ENCODE results near the gene TVP23A. TPM values are rescaled to one million over a fixed set of nuclear protein-coding genes. Genes with fewer than 3 reads are reported as not detected.

Gene TVP23A
- total RNA-seq, 1 experiment from 2014 or later = not detected

- H3K4me3 ChIP-seq (ENCODE audit: low read length) = no peak overlapping the region
- no peak overlapping the region for H3K9ac ChIP-seq (ENCODE audit: low read length)
- H3K27ac ChIP-seq (ENCODE audit: low read length) = no peak overlapping the region
- no peaks in the 10 kb centered on the region for H3K9me2 ChIP-seq (replicated peaks; ENCODE audit: insufficient read depth, low read length)
- no peak overlapping the region for H2AFZ ChIP-seq (ENCODE audit: low read length)
- no peaks in the 10 kb centered on the region for H3K79me2 ChIP-seq (ENCODE audit: low read length)
- no peaks in the 10 kb centered on the region for H3K4me1 ChIP-seq (ENCODE audit: low read length)
- H3K4me2 ChIP-seq (ENCODE audit: low read depth, low read length, poor library complexity, severe bottlenecking) = no peak overlapping the region
- H4K20me1 ChIP-seq (ENCODE audit: insufficient read depth, low read depth, low read length) = no peaks in the 10 kb centered on the region
- H3K27me3 ChIP-seq (ENCODE audit: low read length) = no peaks in the 10 kb centered on the region
- H3K36me3 ChIP-seq (ENCODE audit: insufficient read depth, low read length) = no peaks in the 10 kb centered on the region
- no peak for DNase-seq
- no peaks in the 10 kb centered on the region for H3K9me3 ChIP-seq (ENCODE audit: low read length)
These were observed 39.6 kb upstream of the TVP23A start for GRCh38 chr16:10858203-10858602.

GRCh38 chr16:10856042-10856441 lies 37.4 kb upstream of the TVP23A start:
- Histone ChIP-seq H3K36me3 (ENCODE audit: insufficient read depth, low read length) (no peaks in the 10 kb centered on the region), H3K9ac (ENCODE audit: low read length) (no peak overlapping the region), H3K4me2 (ENCODE audit: low read depth, low read length, poor library complexity, severe bottlenecking) (no peak overlapping the region), H2AFZ (ENCODE audit: low read length) (no peak overlapping the region), H3K4me3 (ENCODE audit: low read length) (no peak overlapping the region), H3K27ac (ENCODE audit: low read length) (no peak overlapping the region), H3K4me1 (ENCODE audit: low read length) (peaks cover 13% of the 10 kb centered on the region), H3K27me3 (ENCODE audit: low read length) (no peaks in the 10 kb centered on the region), H3K9me3 (ENCODE audit: low read length) (no peaks in the 10 kb centered on the region), H3K9me2 (replicated peaks; ENCODE audit: insufficient read depth, low read length) (no peaks in the 10 kb centered on the region), H4K20me1 (ENCODE audit: insufficient read depth, low read depth, low read length) (no peaks in the 10 kb centered on the region), H3K79me2 (ENCODE audit: low read length) (no peaks in the 10 kb centered on the region)
- no peak for DNase-seq

- no peak overlapping the region for H3K9ac ChIP-seq (ENCODE audit: low read length)
- no peak overlapping the region for H3K27ac ChIP-seq (ENCODE audit: low read length)
- no peaks in the 10 kb centered on the region for H3K36me3 ChIP-seq (ENCODE audit: insufficient read depth, low read length)
- no peaks in the 10 kb centered on the region for H3K9me3 ChIP-seq (ENCODE audit: low read length)
- H2AFZ ChIP-seq (ENCODE audit: low read length) = peak overlapping the region; percentile 77; the same call in 1 of the 2 replicates
- H3K9me2 ChIP-seq (replicated peaks; ENCODE audit: insufficient read depth, low read length) = no peaks in the 10 kb centered on the region
- no peaks in the 10 kb centered on the region for H3K27me3 ChIP-seq (ENCODE audit: low read length)
- no peaks in the 10 kb centered on the region for H3K79me2 ChIP-seq (ENCODE audit: low read length)
- H3K4me2 ChIP-seq (ENCODE audit: low read depth, low read length, poor library complexity, severe bottlenecking) = peak overlapping the region; percentile 18
- H4K20me1 ChIP-seq (ENCODE audit: insufficient read depth, low read depth, low read length) = no peaks in the 10 kb centered on the region
- DNase-seq = no peak
- no peak overlapping the region for H3K4me3 ChIP-seq (ENCODE audit: low read length)
- H3K4me1 ChIP-seq (ENCODE audit: low read length) = peaks cover 25% of the 10 kb centered on the region
These were observed 34.4 kb upstream of the TVP23A start for GRCh38 chr16:10852948-10853347.

GRCh38 chr16:10852286-10852685 lies 33.7 kb upstream of the TVP23A start:
- Histone ChIP-seq H3K36me3 (ENCODE audit: insufficient read depth, low read length) (no peaks in the 10 kb centered on the region), H4K20me1 (ENCODE audit: insufficient read depth, low read depth, low read length) (no peaks in the 10 kb centered on the region), H3K79me2 (ENCODE audit: low read length) (no peaks in the 10 kb centered on the region), H3K9ac (ENCODE audit: low read length) (no peak overlapping the region), H3K4me2 (ENCODE audit: low read depth, low read length, poor library complexity, severe bottlenecking) (peak overlapping the region; percentile 18), H3K27ac (ENCODE audit: low read length) (no peak overlapping the region), H3K9me3 (ENCODE audit: low read length) (no peaks in the 10 kb centered on the region), H3K9me2 (replicated peaks; ENCODE audit: insufficient read depth, low read length) (no peaks in the 10 kb centered on the region), H3K27me3 (ENCODE audit: low read length) (no peaks in the 10 kb centered on the region), H3K4me3 (ENCODE audit: low read length) (no peak overlapping the region), H2AFZ (ENCODE audit: low read length) (peak overlapping the region; percentile 77), H3K4me1 (ENCODE audit: low read length) (peaks cover 25% of the 10 kb centered on the region)
- DNase-seq = no peak

- H4K20me1 ChIP-seq (ENCODE audit: insufficient read depth, low read depth, low read length) = no peaks in the 10 kb centered on the region
- H3K79me2 ChIP-seq (ENCODE audit: low read length) = no peaks in the 10 kb centered on the region
- H3K9me2 ChIP-seq (replicated peaks; ENCODE audit: insufficient read depth, low read length) = no peaks in the 10 kb centered on the region
- H2AFZ ChIP-seq (ENCODE audit: low read length) = no peak overlapping the region
- no peaks in the 10 kb centered on the region for H3K36me3 ChIP-seq (ENCODE audit: insufficient read depth, low read length)
- no peaks in the 10 kb centered on the region for H3K9me3 ChIP-seq (ENCODE audit: low read length)
- no peak overlapping the region for H3K4me2 ChIP-seq (ENCODE audit: low read depth, low read length, poor library complexity, severe bottlenecking)
- no peak overlapping the region for H3K27ac ChIP-seq (ENCODE audit: low read length)
- H3K4me1 ChIP-seq (ENCODE audit: low read length) = peaks cover 25% of the 10 kb centered on the region
- no peak overlapping the region for H3K4me3 ChIP-seq (ENCODE audit: low read length)
- DNase-seq = no peak
- no peaks in the 10 kb centered on the region for H3K27me3 ChIP-seq (ENCODE audit: low read length)
- no peak overlapping the region for H3K9ac ChIP-seq (ENCODE audit: low read length)
These were observed 32.9 kb upstream of the TVP23A start for GRCh38 chr16:10851512-10851911.

- H3K4me2 ChIP-seq (ENCODE audit: low read depth, low read length, poor library complexity, severe bottlenecking) = no peak overlapping the region
- no peaks in the 10 kb centered on the region for H3K9me2 ChIP-seq (replicated peaks; ENCODE audit: insufficient read depth, low read length)
- DNase-seq = no peak
- H3K9me3 ChIP-seq (ENCODE audit: low read length) = no peaks in the 10 kb centered on the region
- no peak overlapping the region for H2AFZ ChIP-seq (ENCODE audit: low read length)
- no peak overlapping the region for H3K27ac ChIP-seq (ENCODE audit: low read length)
- H3K36me3 ChIP-seq (ENCODE audit: insufficient read depth, low read length) = no peaks in the 10 kb centered on the region
- no peak overlapping the region for H3K4me3 ChIP-seq (ENCODE audit: low read length)
- no peaks in the 10 kb centered on the region for H3K27me3 ChIP-seq (ENCODE audit: low read length)
- no peak overlapping the region for H3K9ac ChIP-seq (ENCODE audit: low read length)
- no peaks in the 10 kb centered on the region for H4K20me1 ChIP-seq (ENCODE audit: insufficient read depth, low read depth, low read length)
- peaks cover 25% of the 10 kb centered on the region for H3K4me1 ChIP-seq (ENCODE audit: low read length)
- no peaks in the 10 kb centered on the region for H3K79me2 ChIP-seq (ENCODE audit: low read length)
These were observed 31.9 kb upstream of the TVP23A start for GRCh38 chr16:10850478-10850850.

GRCh38 chr16:10849736-10850477 lies 31.3 kb upstream of the TVP23A start:
- H3K4me1 ChIP-seq (ENCODE audit: low read length) = peaks cover 25% of the 10 kb centered on the region
- H3K27ac ChIP-seq (ENCODE audit: low read length) = no peak overlapping the region
- DNase-seq = no peak
- H3K79me2 ChIP-seq (ENCODE audit: low read length) = no peaks in the 10 kb centered on the region
- H3K36me3 ChIP-seq (ENCODE audit: insufficient read depth, low read length) = no peaks in the 10 kb centered on the region
- H3K9me3 ChIP-seq (ENCODE audit: low read length) = no peaks in the 10 kb centered on the region
- H3K9ac ChIP-seq (ENCODE audit: low read length) = no peak overlapping the region
- H2AFZ ChIP-seq (ENCODE audit: low read length) = no peak overlapping the region
- H4K20me1 ChIP-seq (ENCODE audit: insufficient read depth, low read depth, low read length) = no peaks in the 10 kb centered on the region
- no peaks in the 10 kb centered on the region for H3K9me2 ChIP-seq (replicated peaks; ENCODE audit: insufficient read depth, low read length)
- no peaks in the 10 kb centered on the region for H3K27me3 ChIP-seq (ENCODE audit: low read length)
- H3K4me3 ChIP-seq (ENCODE audit: low read length) = no peak overlapping the region
- H3K4me2 ChIP-seq (ENCODE audit: low read depth, low read length, poor library complexity, severe bottlenecking) = no peak overlapping the region

- Histone ChIP-seq H3K9me2 (replicated peaks; ENCODE audit: insufficient read depth, low read length) (no peaks in the 10 kb centered on the region), H3K79me2 (ENCODE audit: low read length) (no peaks in the 10 kb centered on the region), H3K4me1 (ENCODE audit: low read length) (peaks cover 17% of the 10 kb centered on the region), H3K27me3 (ENCODE audit: low read length) (no peaks in the 10 kb centered on the region), H3K9ac (ENCODE audit: low read length) (no peak overlapping the region), H3K27ac (ENCODE audit: low read length) (no peak overlapping the region), H3K4me2 (ENCODE audit: low read depth, low read length, poor library complexity, severe bottlenecking) (no peak overlapping the region), H4K20me1 (ENCODE audit: insufficient read depth, low read depth, low read length) (no peaks in the 10 kb centered on the region), H3K9me3 (ENCODE audit: low read length) (no peaks in the 10 kb centered on the region), H3K4me3 (ENCODE audit: low read length) (no peak overlapping the region), H2AFZ (ENCODE audit: low read length) (no peak overlapping the region), H3K36me3 (ENCODE audit: insufficient read depth, low read length) (no peaks in the 10 kb centered on the region)
- no peak for DNase-seq
These were observed 28.6 kb upstream of the TVP23A start for GRCh38 chr16:10847176-10847575.
